ENCODE results near the gene TOR1B. TPM values are rescaled to one million over a fixed set of nuclear protein-coding genes. Genes with fewer than 3 reads are reported as not detected.
"Not testable (repeated sequence)": the region's sequence is repeated elsewhere in the genome, so short reads cannot be mapped to it uniquely, and the experiment has no call there.

Gene TOR1B
- total RNA-seq: 25.6 and 25.9 TPM in 2 replicates

- peak; percentile 73 for DNase-seq (ENCODE audit: low read depth)
These were observed at the start of gene TOR1B for GRCh38 chr9:129802833-129803675. Gene TOR1B, plus strand, starts transcription at chr9:129803184. Its CDS starts 29 bp downstream, at chr9:129803213.

DNA sequence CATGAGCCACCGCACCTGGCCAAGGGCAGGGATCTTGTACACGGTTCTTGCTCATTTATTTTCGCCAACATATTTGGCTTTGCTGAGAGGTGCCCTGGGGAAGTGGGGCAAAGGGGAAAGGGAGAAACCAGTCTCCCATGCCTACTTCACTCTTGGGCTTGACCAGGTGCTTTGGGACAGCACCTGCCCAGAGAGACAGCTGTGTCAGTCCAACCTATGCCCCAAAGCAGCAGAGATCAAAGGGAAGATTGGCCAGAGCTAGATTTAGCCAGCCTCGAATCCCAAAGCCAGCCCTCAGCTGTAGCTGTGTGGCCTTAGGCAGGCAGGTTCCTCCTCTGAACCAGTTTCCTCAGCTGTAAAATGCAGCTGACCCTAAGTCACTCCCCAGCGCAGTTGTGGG, 47.8 kb upstream of the TOR1B start:
- DNase-seq (ENCODE audit: low read depth): no peak

DNA sequence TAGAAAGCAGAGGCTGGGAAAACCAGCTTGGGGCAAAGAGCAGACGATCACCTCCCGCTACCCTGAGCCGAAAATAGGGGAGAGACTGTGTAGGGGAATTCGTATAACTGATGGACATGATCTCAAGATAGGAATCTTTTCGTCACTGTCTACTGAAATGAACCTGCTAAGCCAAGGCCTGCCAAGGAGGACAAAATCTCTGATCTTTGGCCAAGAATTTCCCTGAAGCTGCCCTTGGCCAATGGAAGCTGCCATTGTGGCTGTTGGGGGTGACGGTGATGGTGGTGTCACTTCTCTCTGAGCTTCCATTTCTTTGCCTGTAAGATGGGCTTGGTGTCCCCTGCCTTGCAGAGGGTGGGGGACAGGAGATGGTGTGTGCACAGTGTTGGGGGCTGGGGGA, 46.8 kb upstream of the TOR1B start:
- no peak for DNase-seq (ENCODE audit: low read depth)

DNA sequence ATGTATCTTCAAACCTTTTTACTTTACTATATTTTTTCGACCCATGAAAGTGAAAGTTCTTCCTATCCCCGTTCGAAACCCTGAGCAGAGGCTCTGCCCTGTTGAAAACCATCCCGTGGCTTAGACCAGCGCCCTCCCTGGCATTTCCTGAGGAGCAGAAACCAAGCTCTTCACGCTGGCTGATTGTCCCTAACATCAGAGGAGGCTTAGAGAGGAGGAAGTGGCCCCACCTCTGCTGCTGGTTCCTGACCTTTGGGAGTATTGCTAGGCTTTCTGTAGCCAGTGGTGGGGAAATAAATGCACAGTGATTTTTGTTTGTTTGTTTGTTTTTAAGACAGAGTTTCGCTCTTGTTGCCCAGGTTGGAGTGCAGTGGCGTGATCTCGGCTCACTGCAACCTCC, 45.9 kb upstream of the TOR1B start:
- no peak for DNase-seq (ENCODE audit: low read depth)

DNA sequence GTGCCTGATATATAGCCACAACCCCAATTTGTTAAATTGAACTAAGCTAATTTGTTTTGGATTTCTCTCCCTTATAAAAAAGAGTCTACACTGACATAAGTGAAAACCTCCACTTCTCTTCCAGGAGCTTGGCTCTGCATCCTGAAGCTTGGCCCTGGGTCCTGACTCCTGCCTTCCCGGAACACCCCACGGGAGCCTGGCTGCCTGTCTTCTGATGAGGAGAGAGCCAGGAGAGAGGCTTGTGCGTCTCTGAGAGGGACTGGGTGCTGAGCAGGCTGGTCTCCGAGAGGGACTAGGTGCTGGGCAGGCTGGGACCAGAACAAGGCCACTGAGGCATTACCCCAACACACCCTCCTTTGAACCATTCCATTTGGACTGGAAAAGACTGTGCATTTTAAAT, 43.7 kb upstream of the TOR1B start:
- no peak for DNase-seq (ENCODE audit: low read depth)

GRCh38 chr9:129759804-129760502, 43.0 kb upstream of the TOR1B start:
- no peak for DNase-seq (ENCODE audit: low read depth)

DNA sequence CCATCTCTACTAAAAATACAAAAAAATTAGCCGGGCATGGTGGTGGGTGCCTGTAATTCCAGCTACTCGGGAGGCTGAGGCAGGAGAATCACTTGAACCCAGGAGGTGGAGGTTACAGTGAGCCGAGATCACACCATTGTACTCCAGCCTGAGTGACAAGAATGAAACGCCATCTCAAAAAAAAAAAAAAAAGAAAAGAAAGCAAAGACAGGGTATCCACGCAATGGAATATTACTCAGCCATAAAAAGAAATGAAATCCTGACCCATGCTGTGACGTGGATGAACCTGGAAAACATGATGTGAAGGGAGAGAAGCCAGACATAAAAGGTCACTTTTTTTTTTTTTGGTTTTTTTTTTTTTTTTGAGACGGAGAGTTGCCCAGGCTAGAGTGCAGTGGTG, 42.2 kb upstream of the TOR1B start:
- not testable (repeated sequence) for DNase-seq (ENCODE audit: low read depth)

DNA sequence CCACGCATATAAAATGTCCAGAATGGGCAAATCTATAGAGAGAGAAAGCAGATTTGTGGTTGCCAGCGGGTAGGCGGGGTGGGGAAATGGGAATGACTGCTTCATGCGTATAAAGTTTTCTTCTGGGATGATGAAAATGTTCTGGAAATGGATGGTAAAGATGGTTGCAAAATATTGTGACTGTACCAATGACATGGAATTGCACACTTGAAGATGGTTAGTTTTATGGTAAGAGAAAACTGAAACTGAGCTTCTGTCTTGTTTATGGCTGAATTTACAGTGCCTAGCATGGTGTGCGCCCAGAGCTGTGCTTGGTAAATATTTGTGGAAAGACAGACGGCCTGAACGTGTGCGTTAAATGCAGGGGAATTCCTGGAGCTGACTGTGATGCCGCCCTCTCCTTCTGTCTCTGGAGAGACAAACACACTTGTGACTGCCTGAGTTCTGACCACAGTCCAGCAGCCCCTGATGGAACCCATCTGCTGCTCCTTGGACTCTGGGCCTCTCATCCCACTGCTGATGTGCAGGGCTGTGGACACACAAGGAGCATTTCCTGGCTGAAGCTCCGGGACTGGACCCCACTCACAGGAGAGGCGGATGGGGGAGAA, 41.6 kb upstream of the TOR1B start:
- DNase-seq (ENCODE audit: low read depth): peak; percentile 28

DNA sequence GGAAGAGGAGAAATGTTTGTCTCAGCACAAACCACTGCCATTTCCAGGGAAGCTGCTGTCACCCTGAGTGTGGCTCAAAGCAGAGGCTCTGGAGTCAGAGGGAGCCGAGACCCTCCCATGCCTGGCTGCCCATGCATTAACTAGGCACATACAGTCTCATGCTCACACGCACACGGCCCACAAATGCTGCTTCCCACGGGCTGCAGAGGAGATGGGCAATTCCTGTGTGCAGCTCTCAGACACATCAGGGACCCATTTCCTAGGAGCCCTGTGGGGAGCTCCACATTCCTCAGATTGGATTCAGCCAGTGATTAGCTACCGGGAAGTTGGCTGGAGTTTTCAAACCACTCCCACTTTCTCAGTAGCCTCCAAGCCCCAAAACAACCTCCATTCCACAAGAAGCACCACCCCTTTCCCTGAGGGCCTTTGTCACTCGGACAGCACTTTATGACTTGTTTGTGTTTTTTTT, 41.0 kb upstream of the TOR1B start:
- DNase-seq (ENCODE audit: low read depth): peak; percentile 79

GRCh38 chr9:129762370-129762984, 40.5 kb upstream of the TOR1B start:
- DNase-seq (ENCODE audit: low read depth): peak; percentile 85

DNA sequence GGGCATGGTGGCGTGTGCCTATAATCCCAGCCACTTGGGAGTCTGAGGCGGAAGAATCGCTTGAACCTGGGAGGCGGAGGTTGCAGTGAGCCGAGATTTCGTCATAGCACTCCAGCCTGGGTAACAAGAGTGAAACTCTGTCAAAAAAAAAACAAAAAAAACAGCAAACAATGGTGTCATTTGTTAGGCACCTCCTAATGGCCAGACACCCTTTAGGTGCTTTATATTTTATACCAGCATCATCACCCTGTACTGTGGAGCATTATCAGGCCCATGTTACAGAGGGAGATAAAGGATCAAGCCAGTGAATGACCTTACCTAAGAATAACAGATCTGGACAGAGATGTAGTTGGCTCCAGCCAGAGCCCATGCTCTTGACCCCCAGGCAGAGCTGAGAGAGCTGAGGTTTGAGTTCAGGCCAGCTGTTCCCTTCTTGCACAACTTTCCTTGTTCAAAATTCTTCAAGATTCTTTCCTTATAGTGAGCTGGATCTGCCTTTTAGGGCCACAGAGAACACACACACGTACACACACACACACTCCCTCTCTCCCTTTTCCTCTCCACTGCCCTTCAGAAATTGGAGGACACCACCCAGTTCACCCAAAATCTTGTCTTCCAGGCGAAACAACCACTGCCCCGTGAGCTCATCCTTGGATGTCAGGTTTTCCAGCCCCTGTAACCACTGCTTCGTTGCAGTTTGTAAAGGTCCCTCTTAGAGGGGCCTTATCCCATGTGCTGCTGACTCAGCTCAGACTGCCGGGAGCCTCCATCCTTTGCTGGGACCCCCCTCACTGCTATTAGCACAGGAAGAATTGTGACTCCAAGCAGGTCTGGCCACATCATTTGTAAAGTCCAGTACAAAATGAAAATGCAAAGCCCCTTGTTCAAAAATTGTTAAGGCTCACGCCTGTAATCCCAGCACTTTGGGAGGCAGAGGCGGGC, 39.7 kb upstream of the TOR1B start:
- DNase-seq (ENCODE audit: low read depth): peak; percentile 65

DNA sequence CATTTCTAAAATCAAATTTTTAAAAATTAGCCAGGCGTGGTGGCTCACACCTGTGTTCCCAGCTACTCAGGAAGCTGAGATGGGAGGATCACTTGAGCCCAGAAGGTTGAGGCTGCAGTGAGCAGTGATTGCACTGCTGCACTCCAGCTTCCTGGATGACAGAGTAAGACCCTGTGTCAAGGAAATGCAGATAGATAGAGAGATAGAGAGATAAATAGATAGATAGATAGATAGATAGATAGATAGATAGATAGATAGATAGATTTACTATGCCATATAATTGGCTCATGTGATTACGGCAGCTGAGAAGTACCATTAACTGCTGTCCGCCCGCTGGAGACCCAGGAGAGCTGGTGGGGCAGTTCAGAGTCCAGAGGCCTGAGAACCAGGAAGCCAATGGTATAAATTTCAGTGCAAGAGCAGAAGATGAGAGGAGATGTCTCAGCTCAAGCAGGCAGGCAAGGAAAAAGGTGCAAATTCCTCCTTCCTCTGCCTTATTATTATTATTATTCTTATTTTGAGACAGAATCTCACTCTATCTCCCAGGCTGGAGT, 37.1 kb upstream of the TOR1B start:
- DNase-seq (ENCODE audit: low read depth): no peak

DNA sequence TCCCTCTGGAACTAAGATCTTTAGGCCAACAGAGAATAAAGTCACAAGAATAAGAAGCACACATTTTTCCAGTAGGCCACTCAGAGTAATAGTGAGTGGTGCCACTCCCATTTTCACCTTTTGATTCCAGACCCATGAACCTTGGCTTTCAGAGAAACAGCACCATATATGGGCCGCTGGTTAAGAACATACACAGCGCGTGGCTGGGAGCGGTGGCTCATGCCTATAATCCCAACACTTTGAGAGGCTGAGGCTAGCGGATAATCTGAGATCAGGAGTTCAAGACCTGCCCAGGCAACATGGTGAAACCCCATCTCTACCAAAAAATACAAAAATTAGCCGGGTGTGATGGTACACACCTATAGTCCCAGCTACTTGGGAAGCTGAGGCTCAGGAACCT, 34.5 kb upstream of the TOR1B start:
- no peak for DNase-seq (ENCODE audit: low read depth)

GRCh38 chr9:129769669-129770068, 33.3 kb upstream of the TOR1B start:
- no peak for DNase-seq (ENCODE audit: low read depth)

- DNase-seq (ENCODE audit: low read depth): no peak
These were observed 32.2 kb upstream of the TOR1B start for GRCh38 chr9:129770741-129771140.

DNA sequence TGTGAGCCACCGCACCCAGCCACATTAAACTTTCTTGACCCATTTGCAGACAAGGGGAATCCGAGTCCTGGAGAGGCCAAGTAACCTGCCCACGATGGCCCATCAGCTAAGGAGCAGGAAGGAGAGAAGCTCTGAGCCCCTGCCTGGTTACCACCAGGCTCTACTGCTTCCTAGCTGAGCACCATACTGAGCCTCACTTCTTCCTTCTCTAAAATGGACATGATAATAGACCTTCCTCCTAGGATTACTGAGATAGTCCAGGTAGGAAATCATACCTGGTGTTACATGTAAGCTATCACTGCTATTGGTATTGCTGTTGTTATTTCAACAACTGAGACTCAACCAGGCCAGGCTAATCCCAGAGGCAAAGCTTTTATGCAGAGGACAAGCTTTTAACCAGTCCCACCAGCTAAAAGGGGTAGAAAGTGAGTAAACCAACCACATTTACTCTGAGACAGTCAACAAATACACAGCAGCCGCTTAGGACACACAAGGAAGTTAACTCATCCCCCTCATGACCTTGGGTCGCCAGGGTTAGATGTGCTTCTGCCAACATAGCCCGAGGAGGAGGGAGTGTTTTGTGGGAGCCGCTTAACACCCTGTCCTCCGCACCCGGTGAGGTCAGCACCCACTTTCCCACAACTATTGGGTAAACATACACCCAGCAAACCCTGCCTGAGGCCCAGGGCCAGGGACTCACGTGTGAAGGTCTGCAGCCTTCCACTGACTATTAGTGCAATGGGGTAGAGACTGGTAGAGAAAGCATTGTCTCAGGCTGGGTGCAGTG, 29.5 kb upstream of the TOR1B start:
- DNase-seq (ENCODE audit: low read depth): peak; percentile 89

GRCh38 chr9:129774791-129775447, 28.1 kb upstream of the TOR1B start:
- no peak for DNase-seq (ENCODE audit: low read depth)

GRCh38 chr9:129775448-129775798, 27.6 kb upstream of the TOR1B start:
- DNase-seq (ENCODE audit: low read depth): no peak

DNA sequence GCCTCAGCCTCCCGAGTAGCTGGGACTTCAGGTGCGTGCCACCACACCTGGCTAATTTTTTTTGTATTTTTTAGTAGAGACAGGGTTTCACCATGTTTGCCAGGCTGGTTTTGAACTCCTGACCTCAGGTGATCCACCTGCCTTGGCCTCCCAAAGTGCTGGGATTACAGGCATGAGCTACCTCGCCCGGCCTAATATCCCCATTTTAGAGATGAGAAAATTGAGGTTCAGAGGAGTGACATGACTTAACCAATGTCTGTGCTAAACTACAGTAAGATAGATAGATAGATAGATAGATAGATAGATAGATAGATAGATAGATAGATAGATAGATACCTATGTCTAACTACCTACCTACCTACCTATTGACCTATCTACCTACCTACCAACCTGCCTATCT, 26.9 kb upstream of the TOR1B start:
- not testable (repeated sequence) for DNase-seq (ENCODE audit: low read depth)

DNA sequence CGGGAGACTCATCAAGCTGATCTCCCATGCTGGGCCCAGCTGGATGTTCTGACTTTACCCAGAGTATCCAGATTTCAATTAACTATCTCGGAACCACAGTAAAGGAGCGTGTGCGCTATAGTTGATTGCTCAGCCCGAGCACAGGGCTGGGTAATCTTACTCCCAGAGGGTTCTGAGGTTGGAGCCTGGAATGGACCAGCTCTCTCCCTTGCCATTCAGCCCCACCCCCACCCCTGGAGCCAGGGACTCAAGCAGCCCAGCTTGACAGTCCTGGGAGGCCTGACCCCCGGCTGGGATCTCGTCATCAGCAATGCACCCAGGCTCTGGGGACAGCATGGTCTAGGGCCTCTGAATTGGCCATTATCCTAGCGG, 26.4 kb upstream of the TOR1B start:
- DNase-seq (ENCODE audit: low read depth): no peak

All from renal cortical epithelial cell (primary cell).